Ureter (tissue), 1 donor: ENCODE results near the gene PSMD14. TPM values are rescaled to one million over a fixed set of nuclear protein-coding genes. Genes with fewer than 3 reads are reported as not detected.

Experiments
- DNase-seq: peaks from one replicate; pipeline ENCODE4 v3.0.0-alpha.2; 2020; ENCODE audit warnings: low spot score
- total RNA-seq: library from RNA; stranded (reverse); gene quantifications from one replicate; pipeline ENCODE4 v1.2.4, GENCODE V29; 2023
- donor health status: DM: yes; HTN: yes; CAD: no.

The PSMD14 gene
- total RNA-seq, 1 donor from 2014 or later = 43.3 TPM

- DNase-seq = no peak
These were observed 110.8 kb downstream of the PSMD14 start for GRCh38 chr2:161418715-161419637.

- no peak for DNase-seq
These were observed 111.5 kb downstream of the PSMD14 start for GRCh38 chr2:161419638-161420190.

GRCh38 chr2:161420406-161421074 is 112.3 kb downstream of the PSMD14 start:
- no peak for DNase-seq

- DNase-seq = no peak
These were observed 113.5 kb downstream of the PSMD14 start for GRCh38 chr2:161421686-161422085.

GRCh38 chr2:161422816-161423403 is 114.7 kb downstream of the PSMD14 start:
- DNase-seq = no peak

- no peak for DNase-seq
These were observed 115.5 kb downstream of the PSMD14 start for GRCh38 chr2:161423421-161424393.

GRCh38 chr2:161424394-161424769 is 116.2 kb downstream of the PSMD14 start:
- DNase-seq = no peak

GRCh38 chr2:161424891-161425727 is 116.9 kb downstream of the PSMD14 start:
- no peak for DNase-seq

- no peak for DNase-seq
These were observed 117.7 kb downstream of the PSMD14 start for GRCh38 chr2:161425728-161426454.

- DNase-seq = no peak
These were observed 118.3 kb downstream of the PSMD14 start for GRCh38 chr2:161426455-161426921.

GRCh38 chr2:161426922-161427663 is 118.9 kb downstream of the PSMD14 start:
- DNase-seq = no peak

GRCh38 chr2:161427664-161428587 is 119.7 kb downstream of the PSMD14 start:
- DNase-seq = no peak

GRCh38 chr2:161430386-161430785 is 122.2 kb downstream of the PSMD14 start:
- DNase-seq = no peak

- no peak for DNase-seq
These were observed 123.9 kb downstream of the PSMD14 start for GRCh38 chr2:161432107-161432506.

- no peak for DNase-seq
These were observed 125.9 kb downstream of the PSMD14 start for GRCh38 chr2:161434118-161434517.

GRCh38 chr2:161436411-161436810 is 128.2 kb downstream of the PSMD14 start:
- DNase-seq = no peak

- no peak for DNase-seq
These were observed 130.4 kb downstream of the PSMD14 start for GRCh38 chr2:161438598-161438997.

- DNase-seq = no peak
These were observed 136.9 kb downstream of the PSMD14 start for GRCh38 chr2:161445097-161445496.
